Fibroblast of lung (primary cell): ENCODE data around the gene MAP3K4. TPM values are rescaled to one million over a fixed set of nuclear protein-coding genes. Genes with fewer than 3 reads are reported as not detected.
A peak's percentile ranks its signal among the peaks of the same experiment; 100 is the strongest.
"Not testable (repeated sequence)": the region's sequence is repeated elsewhere in the genome, so short reads cannot be mapped to it uniquely, and the experiment has no call there.

Source experiments
- DNase-seq, 2 donors: peaks; one replicate each; pipeline versions ENCODE4 v3.0.0 to v3.0.0-alpha.2; 2010; ENCODE audit warnings: low read depth in 2 of 2
- H2AFZ ChIP-seq: 2 replicates; pipeline ENCODE4 v1.5.1; 2012; ENCODE audit warnings: low read length, control low read depth, inconsistent platforms
- H3K27ac ChIP-seq: 2 replicates; pipeline ENCODE4 v1.5.1; 2011; ENCODE audit warnings: low read length, control low read depth; ENCODE audit not compliant: insufficient read depth
- H3K27me3 ChIP-seq: 2 replicates; pipeline ENCODE4 v1.5.1; 2011; ENCODE audit warnings: mild to moderate bottlenecking, low read length; ENCODE audit not compliant: control insufficient read depth, insufficient read depth
- H3K36me3 ChIP-seq: 2 replicates; pipeline ENCODE4 v1.5.1; 2011; ENCODE audit warnings: low read length; ENCODE audit not compliant: control insufficient read depth, insufficient read depth
- H3K4me1 ChIP-seq: 2 replicates; pipeline ENCODE4 v1.5.1; 2011; ENCODE audit warnings: low read length; ENCODE audit not compliant: control insufficient read depth, insufficient read depth; ENCODE audit errors: extremely low read depth
- H3K4me2 ChIP-seq: 2 replicates; pipeline ENCODE4 v1.5.1; 2011; ENCODE audit warnings: low read length, control low read depth; ENCODE audit not compliant: insufficient read depth; ENCODE audit errors: extremely low read depth
- H3K4me3 ChIP-seq, 4 experiments: fragments of 200-600 bp in 1 of 4; sonication (generic) in 1 of 4; replicated peaks in 1 of 4; 2 replicates each; pipeline ENCODE4 v1.5.1; 2011 to 2016; ENCODE audit warnings: low read length in 4 of 4, low read depth in 3 of 4, mild to moderate bottlenecking in 3 of 4, control low read depth in 2 of 4, inconsistent platforms in 1 of 4, mixed read lengths in 1 of 4; ENCODE audit not compliant: insufficient read depth in 1 of 4; ENCODE audit errors: control extremely low read depth in 1 of 4
- H3K79me2 ChIP-seq: 2 replicates; pipeline ENCODE4 v1.5.1; 2012; ENCODE audit warnings: mild to moderate bottlenecking, low read length, inconsistent platforms; ENCODE audit not compliant: control insufficient read depth, insufficient read depth
- H3K9ac ChIP-seq: 2 replicates; pipeline ENCODE4 v1.5.1; 2011; ENCODE audit warnings: mild to moderate bottlenecking, low read length, control low read depth; ENCODE audit not compliant: insufficient read depth
- H3K9me3 ChIP-seq: 2 replicates; pipeline ENCODE4 v1.5.1; 2012; ENCODE audit warnings: low read depth, low read length; ENCODE audit not compliant: control insufficient read depth, insufficient read depth
- H4K20me1 ChIP-seq: 2 replicates; pipeline ENCODE4 v1.5.1; 2011; ENCODE audit warnings: low read length; ENCODE audit not compliant: control insufficient read depth, insufficient read depth; ENCODE audit errors: extremely low read depth
- EZH2 ChIP-seq: IDR thresholded peaks from 2 replicates; pipeline ENCODE4 v1.5.1; 2012; ENCODE audit warnings: low read length, control low read depth, mild to moderate bottlenecking; ENCODE audit errors: missing control alignments
- polyA plus RNA-seq, 2 donors: library from polyadenylated mRNA; depleted of rRNA in 1 of 2; stranded (reverse) in 1 of 2; unstranded in 1 of 2; fragments of >200 nt; gene quantifications; 2 replicates each; pipeline ENCODE4 v1.2.1, GENCODE V29; 2011 to 2012; ENCODE audit warnings: missing spikeins in 1 of 2
- total RNA-seq: library from RNA; depleted of rRNA; stranded (reverse); fragments of >200 nt; gene quantifications from 2 replicates; pipeline ENCODE4 v1.2.1, GENCODE V29; 2014
- TF ChIP-seq, protein P1 (sequence below), 2 donors: IDR thresholded peaks in 1 of 2; conservative IDR thresholded peaks in 1 of 2; 1 replicate in 1 of 2; 2 replicates in 1 of 2; pipeline ENCODE4 v1.5.1; 2011 to 2012; ENCODE audit warnings: low read length in 2 of 2, control low read depth in 1 of 2, inconsistent platforms in 1 of 2, low read depth in 1 of 2, mild to moderate bottlenecking in 1 of 2

The MAP3K4 gene
- total and polyA plus RNA-seq, 2 donors (not counting 1 experiment from before 2014, with no cell fraction given): 9.1 to 44.4 TPM

DNA sequence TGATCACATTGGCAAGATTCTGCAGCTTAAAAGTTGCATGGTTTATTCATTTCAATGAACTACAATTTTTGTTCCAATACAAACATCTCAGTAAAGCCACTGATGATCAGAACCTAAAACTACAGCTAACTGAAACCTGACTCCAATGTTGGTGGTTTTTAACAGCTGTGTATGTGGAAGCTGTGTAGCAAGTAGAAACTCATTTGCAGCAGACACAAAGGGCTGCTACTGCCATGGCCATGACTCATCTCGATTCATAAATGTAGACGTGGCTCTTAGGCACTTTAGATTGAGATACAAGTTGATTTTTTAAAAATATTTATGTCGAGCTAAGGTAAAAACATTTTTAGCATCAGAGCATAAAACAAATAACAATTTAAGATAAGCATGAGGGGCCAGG lies 19.5 kb upstream of the MAP3K4 start:
- Histone ChIP-seq H3K27me3 (no peaks in the 10 kb centered on the region), H3K9ac (no peak overlapping the region), H3K4me2 (no peak overlapping the region), H3K4me1 (peaks cover 9% of the 10 kb centered on the region), H3K9me3 (no peaks in the 10 kb centered on the region), H3K4me3 (no peak overlapping the region), H4K20me1 (no peaks in the 10 kb centered on the region), H2AFZ (no peak overlapping the region), H3K36me3 (no peaks in the 10 kb centered on the region), H3K27ac (no peak overlapping the region), H3K79me2 (no peaks in the 10 kb centered on the region)
- DNase-seq: peak; percentile 96 to 98
- TF ChIP-seq, protein P1, sequence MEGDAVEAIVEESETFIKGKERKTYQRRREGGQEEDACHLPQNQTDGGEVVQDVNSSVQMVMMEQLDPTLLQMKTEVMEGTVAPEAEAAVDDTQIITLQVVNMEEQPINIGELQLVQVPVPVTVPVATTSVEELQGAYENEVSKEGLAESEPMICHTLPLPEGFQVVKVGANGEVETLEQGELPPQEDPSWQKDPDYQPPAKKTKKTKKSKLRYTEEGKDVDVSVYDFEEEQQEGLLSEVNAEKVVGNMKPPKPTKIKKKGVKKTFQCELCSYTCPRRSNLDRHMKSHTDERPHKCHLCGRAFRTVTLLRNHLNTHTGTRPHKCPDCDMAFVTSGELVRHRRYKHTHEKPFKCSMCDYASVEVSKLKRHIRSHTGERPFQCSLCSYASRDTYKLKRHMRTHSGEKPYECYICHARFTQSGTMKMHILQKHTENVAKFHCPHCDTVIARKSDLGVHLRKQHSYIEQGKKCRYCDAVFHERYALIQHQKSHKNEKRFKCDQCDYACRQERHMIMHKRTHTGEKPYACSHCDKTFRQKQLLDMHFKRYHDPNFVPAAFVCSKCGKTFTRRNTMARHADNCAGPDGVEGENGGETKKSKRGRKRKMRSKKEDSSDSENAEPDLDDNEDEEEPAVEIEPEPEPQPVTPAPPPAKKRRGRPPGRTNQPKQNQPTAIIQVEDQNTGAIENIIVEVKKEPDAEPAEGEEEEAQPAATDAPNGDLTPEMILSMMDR (conservative IDR thresholded peaks at IDR 0.05 in 1 of 2, IDR thresholded peaks at IDR 0.05 in 1 of 2; ENCODE audit: low read depth in 1 of 2, low read length in 2 of 2): no peak
- no peak for TF ChIP-seq EZH2

DNA sequence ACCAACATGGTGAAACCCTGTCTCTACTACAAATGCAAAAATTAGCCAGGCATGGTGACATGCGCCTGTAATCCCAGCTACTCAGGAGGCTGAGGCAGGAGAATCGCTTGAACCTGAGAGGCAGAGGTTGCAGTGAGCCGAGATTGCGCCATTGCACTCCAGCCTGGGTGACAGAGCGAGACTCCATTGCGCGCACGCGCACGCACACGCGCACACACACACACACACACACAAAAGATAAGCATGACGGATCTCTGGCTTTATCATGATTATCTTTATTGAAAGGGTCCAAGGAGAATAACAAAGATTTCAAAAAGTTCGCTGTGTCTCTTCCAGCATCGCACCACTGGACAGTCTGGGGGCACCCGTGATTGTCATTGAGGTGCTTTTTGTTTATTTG lies 19.0 kb upstream of the MAP3K4 start:
- not testable (repeated sequence) for H3K4me3 ChIP-seq, H3K9ac ChIP-seq, H3K36me3 ChIP-seq, H3K9me3 ChIP-seq, H3K27me3 ChIP-seq, DNase-seq, H4K20me1 ChIP-seq, H3K4me1 ChIP-seq, H2AFZ ChIP-seq, H3K4me2 ChIP-seq, H3K79me2 ChIP-seq
- peak overlapping the region; percentile 70 for H3K27ac ChIP-seq

DNA sequence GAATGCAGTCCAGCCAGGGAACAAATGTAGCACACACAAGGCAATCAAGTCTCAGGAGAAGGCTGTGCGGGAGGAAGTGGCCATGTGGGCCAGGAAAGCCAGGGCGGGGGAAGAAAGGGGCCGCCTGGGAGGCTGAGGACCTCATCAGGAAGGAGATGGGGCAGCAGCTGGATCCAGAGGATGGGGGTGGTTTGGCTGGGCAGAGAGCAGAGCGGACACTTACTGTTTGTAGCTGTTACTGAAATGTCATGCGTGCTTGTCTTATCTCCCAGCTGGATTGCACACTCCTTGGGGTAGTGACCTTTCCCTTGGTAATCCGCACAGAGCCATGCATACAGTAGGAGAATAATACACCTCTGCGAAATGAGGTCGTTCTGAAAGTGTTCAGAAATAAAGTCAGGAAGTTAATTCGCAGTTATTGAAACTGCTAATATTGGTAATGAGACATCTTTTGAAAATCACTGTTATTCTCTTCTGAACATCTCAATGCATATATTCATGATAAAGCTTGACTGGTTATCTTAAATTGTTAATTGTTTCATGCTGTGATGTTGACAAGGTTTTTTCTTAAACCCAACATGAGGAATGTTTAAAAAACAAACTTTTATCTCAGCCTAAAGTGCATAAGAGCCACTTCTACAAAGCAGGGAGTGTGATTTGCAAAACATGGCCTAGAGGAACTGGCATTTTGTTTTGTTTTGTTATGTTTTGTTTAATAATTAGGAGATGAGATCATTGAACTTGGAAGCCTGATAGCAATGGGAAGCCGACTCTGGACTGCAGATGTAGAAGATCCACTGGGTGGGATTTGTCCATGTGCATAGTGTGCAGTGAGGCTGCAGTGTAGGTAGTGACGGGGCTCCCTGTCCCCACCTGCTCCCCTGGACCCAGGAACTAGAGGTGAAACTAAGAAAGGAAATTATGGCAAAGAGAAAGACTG lies 18.0 kb upstream of the MAP3K4 start:
- H3K4me1 ChIP-seq: peaks cover 9% of the 10 kb centered on the region
- peak overlapping the region; percentile 70 for H3K4me2 ChIP-seq
- peak overlapping the region; percentile 70 for H3K27ac ChIP-seq
- no peaks in the 10 kb centered on the region for H3K27me3 ChIP-seq
- H2AFZ ChIP-seq: no peak overlapping the region
- no peak overlapping the region for H3K4me3 ChIP-seq
- H3K79me2 ChIP-seq: no peaks in the 10 kb centered on the region
- H3K9ac ChIP-seq: peak overlapping the region; percentile 37
- peak; percentile 47 to 80 for DNase-seq
- H3K9me3 ChIP-seq: no peaks in the 10 kb centered on the region
- H3K36me3 ChIP-seq: no peaks in the 10 kb centered on the region
- no peaks in the 10 kb centered on the region for H4K20me1 ChIP-seq
- no peak for TF ChIP-seq EZH2
- TF ChIP-seq, protein P1 (conservative IDR thresholded peaks at IDR 0.05 in 1 of 2, IDR thresholded peaks at IDR 0.05 in 1 of 2; ENCODE audit: low read depth in 1 of 2, low read length in 2 of 2): no peak
